ENCODE results near the gene DICER1. TPM values are rescaled to one million over a fixed set of nuclear protein-coding genes. Genes with fewer than 3 reads are reported as not detected.

DICER1 gene
- total RNA-seq, 1 experiment from 2014 or later, result 39.7 TPM

DNA sequence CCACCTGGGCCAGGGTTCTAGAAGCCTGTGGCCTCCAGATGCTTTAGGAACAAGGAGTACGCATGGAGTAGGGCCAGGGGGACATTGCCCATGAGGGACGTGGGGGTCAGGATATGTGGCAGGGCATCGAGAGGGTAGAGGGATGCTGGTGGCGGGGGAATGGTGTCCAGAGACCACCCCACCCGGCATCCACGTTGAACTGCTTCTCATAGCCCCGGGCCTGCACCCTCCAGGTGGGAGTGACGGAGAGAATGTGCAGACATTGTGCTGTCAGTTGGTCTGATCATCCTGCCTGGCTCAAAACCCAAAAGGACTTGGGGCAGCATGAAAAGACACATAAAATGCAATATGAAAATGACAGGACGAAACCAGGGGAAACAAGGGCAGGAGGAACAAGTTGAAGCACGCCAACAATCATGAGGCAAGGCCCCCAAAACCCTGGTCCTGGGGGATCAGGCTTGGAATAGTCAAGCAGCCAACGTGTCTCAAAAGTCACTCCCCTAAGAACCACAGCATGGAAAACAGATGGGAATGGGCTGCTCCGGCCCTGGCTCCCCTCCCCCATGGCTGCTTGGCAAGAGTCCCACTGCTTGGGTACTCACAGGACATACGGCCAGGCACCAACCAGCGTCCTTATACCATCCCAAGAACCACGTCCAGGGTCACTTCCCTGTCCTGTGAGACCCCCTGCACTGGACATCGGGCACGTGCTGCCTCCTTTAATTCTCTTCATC lies 117.9 kb downstream of the DICER1 start:
- no peak overlapping the region for H3K4me3 ChIP-seq (ENCODE audit: insufficient read depth, low read depth, low read length)
- no peaks in the 10 kb centered on the region for H3K36me3 ChIP-seq (replicated peaks; ENCODE audit: control insufficient read depth, insufficient read depth, low read length)
- H3K27me3 ChIP-seq (ENCODE audit: control insufficient read depth, insufficient read depth, low read length), result no peaks in the 10 kb centered on the region
- peak; percentile 3 for DNase-seq

DNA sequence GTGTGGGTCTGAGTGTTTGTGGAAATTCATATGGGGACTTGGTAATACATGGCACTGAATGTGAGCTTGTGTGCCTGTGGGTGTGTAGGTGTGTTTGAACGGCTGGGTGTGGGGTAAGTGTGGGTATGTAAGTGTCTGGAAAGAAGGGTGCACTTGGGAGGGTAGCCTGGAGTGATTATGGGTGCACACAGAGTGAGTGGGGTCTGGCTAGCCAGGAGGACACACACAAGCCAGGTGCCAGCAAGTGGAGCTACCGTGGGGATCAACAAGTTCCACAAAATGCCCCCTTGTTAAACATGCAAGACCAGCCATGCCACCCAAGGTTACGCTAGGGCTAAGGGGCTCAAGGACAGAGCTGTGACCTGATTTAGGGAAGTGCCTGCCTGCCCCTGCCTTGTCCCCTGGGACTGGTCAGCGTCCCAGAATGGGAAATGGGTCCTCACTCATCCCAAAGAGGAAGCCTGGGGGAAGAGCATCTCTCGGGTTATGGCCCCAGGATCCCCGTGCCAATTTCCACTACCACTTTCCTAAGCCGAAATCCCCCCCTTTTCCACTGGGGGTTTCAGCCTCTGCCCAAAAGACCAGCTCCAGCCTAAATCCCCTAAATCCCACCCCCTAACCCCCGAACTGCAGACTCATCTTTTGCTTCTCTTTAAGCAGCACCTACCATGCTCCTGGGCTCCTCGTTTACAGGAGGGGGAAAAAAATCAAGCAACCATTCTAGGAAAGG lies 118.6 kb downstream of the DICER1 start:
- DNase-seq, result peak; percentile 2
- H3K4me3 ChIP-seq (ENCODE audit: insufficient read depth, low read depth, low read length), result no peak overlapping the region

DNA sequence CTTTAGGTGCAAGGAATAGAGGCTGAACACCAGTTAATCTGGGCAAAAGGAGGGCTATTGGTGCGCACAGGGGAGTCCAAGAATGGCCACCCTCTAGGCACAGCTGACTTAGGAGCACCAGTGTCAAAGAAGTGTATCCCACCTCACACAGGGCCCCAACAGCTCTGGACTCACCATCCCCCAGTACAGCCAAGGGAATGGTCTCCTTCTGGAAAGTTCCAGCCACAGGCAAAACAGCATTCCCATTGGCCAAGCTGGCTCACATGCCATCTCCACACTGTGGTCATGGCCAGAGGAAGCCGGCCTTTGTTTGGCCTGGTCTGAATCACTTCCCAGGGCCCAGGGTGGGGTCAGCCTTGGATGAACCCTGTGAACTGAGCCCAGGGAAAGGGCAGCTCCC lies 120.1 kb downstream of the DICER1 start:
- H3K4me3 ChIP-seq (ENCODE audit: insufficient read depth, low read depth, low read length), result no peak overlapping the region
- no peak for DNase-seq
- H3K27me3 ChIP-seq (ENCODE audit: control insufficient read depth, insufficient read depth, low read length), result no peaks in the 10 kb centered on the region
- H3K36me3 ChIP-seq (replicated peaks; ENCODE audit: control insufficient read depth, insufficient read depth, low read length), result no peaks in the 10 kb centered on the region

More for the DNA sequence above, 118.6 kb downstream of the DICER1 start:
- Histone ChIP-seq H3K36me3 (replicated peaks; ENCODE audit: control insufficient read depth, insufficient read depth, low read length) (no peaks in the 10 kb centered on the region), H3K27me3 (ENCODE audit: control insufficient read depth, insufficient read depth, low read length) (no peaks in the 10 kb centered on the region)

Other genes starting within 250 kb of the DICER1 start
- gene CLMN, start 162.4 kb upstream of the DICER1 start, total RNA-seq (2014; rRNA removed; shearing (Covaris generic)), result 4.5 and 10.5 TPM in 2 replicates

Measured in H7 (cell line).